OCI-LY1 (cell line): ENCODE data around the gene CNIH2.

Source experiments
- EZH2 ChIP-seq: fragments of 200-600 bp; sonication (generic), shearing (Covaris generic); IDR thresholded peaks from 2 replicates; pipeline ENCODE4 v1.8.0; 2017; ENCODE audit warnings: borderline replicate concordance, mixed run types, mild to moderate bottlenecking, antibody characterized with exemption, low read length, moderate library complexity, mixed read lengths
- TF ChIP-seq, protein P1 (sequence below): fragments of 200-600 bp; sonication (generic), shearing (Covaris generic); IDR thresholded peaks from 2 replicates; pipeline ENCODE4 v1.5.1; 2017; ENCODE audit warnings: mild to moderate bottlenecking, antibody characterized with exemption, low read length, moderate library complexity, mixed read lengths

DNA sequence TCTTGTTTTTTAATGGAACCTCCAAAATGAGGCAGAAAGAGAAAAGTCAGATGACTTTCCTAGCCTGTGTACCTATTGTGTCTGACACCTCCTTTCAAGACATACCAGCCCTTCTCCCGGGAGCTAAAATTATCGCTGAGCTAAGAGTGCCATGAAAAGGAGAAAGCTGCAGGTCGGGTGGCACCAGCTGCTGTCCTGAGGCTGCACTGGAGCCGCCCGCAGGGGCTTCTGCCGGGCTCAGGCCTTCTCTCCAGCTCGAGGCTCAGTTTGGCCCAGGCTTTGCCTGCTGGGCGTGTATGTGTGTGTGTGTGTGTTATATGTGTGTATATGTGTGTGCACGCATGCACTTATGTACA lies 37.2 kb upstream of the CNIH2 start:
- TF ChIP-seq, protein P1, sequence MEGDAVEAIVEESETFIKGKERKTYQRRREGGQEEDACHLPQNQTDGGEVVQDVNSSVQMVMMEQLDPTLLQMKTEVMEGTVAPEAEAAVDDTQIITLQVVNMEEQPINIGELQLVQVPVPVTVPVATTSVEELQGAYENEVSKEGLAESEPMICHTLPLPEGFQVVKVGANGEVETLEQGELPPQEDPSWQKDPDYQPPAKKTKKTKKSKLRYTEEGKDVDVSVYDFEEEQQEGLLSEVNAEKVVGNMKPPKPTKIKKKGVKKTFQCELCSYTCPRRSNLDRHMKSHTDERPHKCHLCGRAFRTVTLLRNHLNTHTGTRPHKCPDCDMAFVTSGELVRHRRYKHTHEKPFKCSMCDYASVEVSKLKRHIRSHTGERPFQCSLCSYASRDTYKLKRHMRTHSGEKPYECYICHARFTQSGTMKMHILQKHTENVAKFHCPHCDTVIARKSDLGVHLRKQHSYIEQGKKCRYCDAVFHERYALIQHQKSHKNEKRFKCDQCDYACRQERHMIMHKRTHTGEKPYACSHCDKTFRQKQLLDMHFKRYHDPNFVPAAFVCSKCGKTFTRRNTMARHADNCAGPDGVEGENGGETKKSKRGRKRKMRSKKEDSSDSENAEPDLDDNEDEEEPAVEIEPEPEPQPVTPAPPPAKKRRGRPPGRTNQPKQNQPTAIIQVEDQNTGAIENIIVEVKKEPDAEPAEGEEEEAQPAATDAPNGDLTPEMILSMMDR = no peak
- TF ChIP-seq EZH2 = no peak
